H1 (cell line): Measurements from ENCODE around the gene ARFGEF3. TPM values are rescaled to one million over a fixed set of nuclear protein-coding genes. Genes with fewer than 3 reads are reported as not detected.

Source experiments
- CTCF ChIA-PET: fragments of 300-600 bp; sonication (Branson Sonifier 250); formaldehyde crosslinking; loops from one replicate; lab custom pipeline; 2021; ENCODE audit not compliant: partially characterized antibody; lab: Charles Lee
- POLR2A ChIA-PET: fragments of 300-600 bp; sonication (Branson Sonifier 250); formaldehyde crosslinking; loops from one replicate; lab custom pipeline; 2021; ENCODE audit warnings: inconsistent platforms; ENCODE audit not compliant: partially characterized antibody; lab: Charles Lee
- DNase-seq, 2 experiments: peaks; one replicate each; pipeline versions ENCODE4 v3.0.0 to v3.0.0-alpha.2; 2010 to 2022; ENCODE audit warnings: low spot score in 2 of 2, low read depth in 1 of 2, mixed read lengths in 1 of 2
- FAIRE-seq: peaks from 2 replicates; lab custom pipeline; 2011; peaks lifted over from hg19 to GRCh38; lab: Jason Lieb, UNC
- H2AFZ ChIP-seq: 2 replicates; pipeline ENCODE4 v1.8.1; 2012; ENCODE audit warnings: low read length, inconsistent platforms
- H2AK5ac ChIP-seq: 2 replicates; pipeline ENCODE4 v1.6.1; 2013; ENCODE audit warnings: low read depth, low read length
- H2BK120ac ChIP-seq: replicated peaks from 2 replicates; pipeline ENCODE3; 2013; ENCODE audit warnings: low read depth, low read length, inconsistent platforms
- H2BK12ac ChIP-seq: 2 replicates; pipeline ENCODE4 v1.6.1; 2013; ENCODE audit warnings: low read depth, low read length
- H2BK15ac ChIP-seq: 2 replicates; pipeline ENCODE4 v1.6.1; 2013; ENCODE audit warnings: low read length
- H2BK20ac ChIP-seq: 2 replicates; pipeline ENCODE4 v1.6.1; 2013; ENCODE audit warnings: low read length
- H2BK5ac ChIP-seq: 2 replicates; pipeline ENCODE4 v1.6.1; 2013; ENCODE audit warnings: low read depth, low read length
- H3K14ac ChIP-seq: 2 replicates; pipeline ENCODE4 v1.6.1; 2013; ENCODE audit warnings: inconsistent platforms; ENCODE audit not compliant: insufficient read length
- H3K18ac ChIP-seq: 2 replicates; pipeline ENCODE4 v1.6.1; 2013; ENCODE audit warnings: low read length; ENCODE audit errors: extremely low read depth
- H3K23ac ChIP-seq: 2 replicates; pipeline ENCODE4 v1.6.1; 2013; ENCODE audit warnings: inconsistent platforms; ENCODE audit not compliant: insufficient read length
- H3K23me2 ChIP-seq: 2 replicates; pipeline ENCODE4 v1.6.1; 2013; ENCODE audit warnings: low read depth, low read length
- H3K27ac ChIP-seq: 2 replicates; pipeline ENCODE4 v1.6.1; 2011; ENCODE audit warnings: low read depth, low read length, inconsistent platforms
- H3K27me3 ChIP-seq, 4 experiments: replicated peaks in 1 of 4; 1 replicate in 1 of 4; 2 replicates in 3 of 4; pipeline versions ENCODE4 v1.6.1 to v1.8.1; 2011 to 2013; ENCODE audit warnings: low read length in 3 of 4, mild to moderate bottlenecking in 3 of 4, inconsistent platforms in 2 of 4, mixed read lengths in 2 of 4, moderate library complexity in 1 of 4; ENCODE audit not compliant: control insufficient read depth in 3 of 4, insufficient read depth in 3 of 4; ENCODE audit errors: extremely low read depth in 1 of 4
- H3K36me3 ChIP-seq, 4 experiments: 2 replicates each; pipeline versions ENCODE4 v1.6.1 to v1.8.1; 2011 to 2013; ENCODE audit warnings: mild to moderate bottlenecking in 4 of 4, low read length in 3 of 4, moderate library complexity in 2 of 4, control low read depth in 1 of 4, inconsistent platforms in 1 of 4; ENCODE audit not compliant: insufficient read depth in 4 of 4, control insufficient read depth in 2 of 4
- H3K4ac ChIP-seq: replicated peaks from 2 replicates; pipeline ENCODE3; 2013; ENCODE audit warnings: low read length, low read depth, mixed read lengths, inconsistent platforms; ENCODE audit not compliant: insufficient read length
- H3K4me1 ChIP-seq, 4 experiments: replicated peaks in 1 of 4; 1 replicate in 1 of 4; 2 replicates in 3 of 4; pipeline versions ENCODE4 v1.6.1 to v1.8.1; 2011 to 2013; ENCODE audit warnings: low read length in 3 of 4, inconsistent platforms in 2 of 4, mixed read lengths in 1 of 4; ENCODE audit not compliant: insufficient read depth in 4 of 4, control insufficient read depth in 3 of 4
- H3K4me2 ChIP-seq, 2 experiments: 2 replicates each; pipeline versions ENCODE4 v1.6.1 to v1.8.1; 2011 to 2013; ENCODE audit warnings: low read depth in 2 of 2, low read length in 2 of 2, control low read depth in 1 of 2, inconsistent platforms in 1 of 2, mild to moderate bottlenecking in 1 of 2; ENCODE audit not compliant: insufficient read depth in 1 of 2
- H3K4me3 ChIP-seq, 4 experiments: fragments of 200-600, 300-600 bp in 1 of 4; sonication (generic), shearing (Covaris generic), sonication (Bioruptor Twin) in 1 of 4; 2 replicates each; pipeline versions ENCODE4 v1.5.1 to v1.8.1; 2011 to 2016; ENCODE audit warnings: low read length in 4 of 4, low read depth in 3 of 4, control low read depth in 2 of 4, inconsistent platforms in 2 of 4, mild to moderate bottlenecking in 2 of 4, mixed read lengths in 1 of 4, moderate library complexity in 1 of 4; ENCODE audit not compliant: insufficient read depth in 2 of 4; ENCODE audit errors: extremely low read depth in 1 of 4
- H3K56ac ChIP-seq: replicated peaks from 2 replicates; pipeline ENCODE3; 2013; ENCODE audit warnings: low read depth, mild to moderate bottlenecking, mixed read lengths, low read length, inconsistent platforms; ENCODE audit not compliant: insufficient read length
- H3K79me1 ChIP-seq: 2 replicates; pipeline ENCODE4 v1.6.1; 2013; ENCODE audit warnings: low read depth, low read length, control low read depth
- H3K79me2 ChIP-seq, 2 experiments: 2 replicates each; pipeline versions ENCODE4 v1.6.1 to v1.8.1; 2012 to 2013; ENCODE audit warnings: low read length in 2 of 2, mild to moderate bottlenecking in 2 of 2, inconsistent platforms in 1 of 2; ENCODE audit not compliant: insufficient read depth in 2 of 2, control insufficient read depth in 1 of 2
- H3K9ac ChIP-seq, 4 experiments: replicated peaks in 1 of 4; 1 replicate in 1 of 4; 2 replicates in 3 of 4; pipeline versions ENCODE4 v1.6.1 to v1.8.1; 2011 to 2013; ENCODE audit warnings: low read depth in 3 of 4, low read length in 3 of 4, control low read depth in 2 of 4, mild to moderate bottlenecking in 2 of 4, moderate library complexity in 2 of 4, inconsistent platforms in 1 of 4; ENCODE audit errors: extremely low read depth in 1 of 4
- H3K9me3 ChIP-seq, 2 experiments: 2 replicates each; pipeline versions ENCODE4 v1.6.1 to v1.8.1; 2012 to 2013; ENCODE audit warnings: mild to moderate bottlenecking in 2 of 2, moderate library complexity in 2 of 2, control low read depth in 1 of 2, inconsistent platforms in 1 of 2, low read depth in 1 of 2, low read length in 1 of 2, mixed read lengths in 1 of 2; ENCODE audit not compliant: insufficient read depth in 2 of 2
- H4K20me1 ChIP-seq, 2 experiments: replicated peaks in 1 of 2; 2 replicates each; pipeline versions ENCODE3 to v1.8.1; 2011 to 2013; ENCODE audit warnings: inconsistent platforms in 2 of 2, low read length in 2 of 2, mild to moderate bottlenecking in 1 of 2; ENCODE audit not compliant: insufficient read depth in 2 of 2, control insufficient read depth in 1 of 2
- H4K5ac ChIP-seq: 2 replicates; pipeline ENCODE4 v1.6.1; 2013; ENCODE audit warnings: low read length, low read depth, mixed read lengths, inconsistent platforms; ENCODE audit not compliant: insufficient read length
- H4K8ac ChIP-seq: 2 replicates; pipeline ENCODE4 v1.8.0; 2013; ENCODE audit warnings: mild to moderate bottlenecking, moderate library complexity, low read length, inconsistent platforms; ENCODE audit not compliant: insufficient read depth; ENCODE audit errors: extremely low read depth
- H4K91ac ChIP-seq: replicated peaks from 2 replicates; pipeline ENCODE3; 2013; ENCODE audit warnings: low read length, mixed read lengths, inconsistent platforms; ENCODE audit not compliant: insufficient read length
- CEBPB ChIP-seq: IDR thresholded peaks from 2 replicates; pipeline ENCODE4 v1.6.1; 2012; ENCODE audit warnings: low read depth, low read length
- CTCF ChIP-seq, 3 experiments: IDR thresholded peaks; 1 replicate in 2 of 3; 2 replicates in 1 of 3; pipeline versions ENCODE4 v1.5.1 to v1.6.1; 2011; ENCODE audit warnings: low read length in 3 of 3, mild to moderate bottlenecking in 3 of 3, inconsistent platforms in 2 of 3, low read depth in 1 of 3, moderate library complexity in 1 of 3; ENCODE audit not compliant: insufficient read depth in 1 of 3; ENCODE audit errors: control extremely low read depth in 1 of 3
- FOSL1 ChIP-seq: IDR thresholded peaks from 2 replicates; pipeline ENCODE4 v1.6.1; 2011; ENCODE audit warnings: mild to moderate bottlenecking, low read depth, low read length, moderate library complexity; ENCODE audit not compliant: insufficient read depth
- GTF2F1 ChIP-seq: IDR thresholded peaks from 2 replicates; pipeline ENCODE4 v1.6.1; 2012; ENCODE audit warnings: low read depth, low read length, improper control_type of control experiment, borderline replicate concordance
- JUN ChIP-seq: IDR thresholded peaks from 2 replicates; pipeline ENCODE4 v1.6.1; 2011; ENCODE audit warnings: low read depth, mild to moderate bottlenecking, improper control_type of control experiment, low read length
- KDM5A ChIP-seq: fragments of 200-600 bp; IDR thresholded peaks from 2 replicates; pipeline ENCODE4 v1.7.1; 2012; ENCODE audit warnings: mild to moderate bottlenecking, low read length, inconsistent platforms, mixed read lengths
- MAFK ChIP-seq: IDR thresholded peaks from 2 replicates; pipeline ENCODE4 v1.6.1; 2012; ENCODE audit warnings: low read depth, mild to moderate bottlenecking, improper control_type of control experiment, low read length
- POLR2A ChIP-seq, 2 experiments: IDR thresholded peaks; 1 replicate in 1 of 2; 2 replicates in 1 of 2; pipeline ENCODE4 v1.6.1; 2011; ENCODE audit warnings: low read depth in 2 of 2, low read length in 2 of 2, mild to moderate bottlenecking in 2 of 2; ENCODE audit errors: control extremely low read depth in 1 of 2
- SIN3A ChIP-seq, 2 experiments: IDR thresholded peaks in 1 of 2; conservative IDR thresholded peaks in 1 of 2; 2 replicates each; pipeline ENCODE4 v1.6.1; 2011 to 2012; ENCODE audit warnings: low read length in 2 of 2, improper control_type of control experiment in 1 of 2, low read depth in 1 of 2, mild to moderate bottlenecking in 1 of 2
- SP2 ChIP-seq: IDR thresholded peaks from 2 replicates; pipeline ENCODE4 v1.6.1; 2012; ENCODE audit warnings: mild to moderate bottlenecking, low read length, inconsistent platforms
- SUZ12 ChIP-seq: fragments of 200-600 bp; sonication (generic); IDR thresholded peaks from 2 replicates; pipeline ENCODE4 v1.6.1; 2012; ENCODE audit warnings: mild to moderate bottlenecking, inconsistent platforms, low read length, moderate library complexity, mixed read lengths
- TBP ChIP-seq: IDR thresholded peaks from 2 replicates; pipeline ENCODE4 v1.6.1; 2011; ENCODE audit warnings: low read depth, low read length, improper control_type of control experiment
- WGBS, 2 experiments: shearing (Covaris generic) in 1 of 2; methylation state at CpG; one replicate each; pipeline versions ENCODE4 v1.1.6 to v1.1.7; 2013 to 2015; ENCODE audit warnings: low lambda C conversion rate in 2 of 2, mixed read lengths in 2 of 2, inconsistent platforms in 1 of 2, low coverage in 1 of 2, missing lambda C conversion rate in 1 of 2; ENCODE audit not compliant: insufficient replicate concordance in 2 of 2, insufficient coverage in 1 of 2, insufficient read length in 1 of 2; ENCODE audit errors: extremely low coverage in 1 of 2, missing lambda C conversion rate in 1 of 2; 5-methylcytosine and 5-hydroxymethylcytosine counted together
- polyA plus RNA-seq, 7 experiments: library from polyadenylated mRNA; depleted of rRNA in 3 of 7; stranded (reverse) in 5 of 7; unstranded in 2 of 7; fragments of >200 nt in 5 of 7; fragments of 200-250 nt in 2 of 7; gene quantifications; 1 replicate in 5 of 7; 2 replicates in 1 of 7; 4 replicates in 1 of 7; pipeline versions ENCODE4 v1.2.1 to v1.2.3, GENCODE V29; 2011 to 2013; ENCODE audit warnings: missing spikeins in 2 of 7, mixed read lengths in 2 of 7
- total RNA-seq: library from RNA; stranded (reverse); fragmentation: NEBNext Ultra II Directional; extraction: Animal tissue kit (Norgen Biotek cat#: 25700); gene quantifications from 2 replicates; pipeline ENCODE4 v1.2.1, GENCODE V29; 2021

ARFGEF3 gene
- total and polyA plus RNA-seq, 2 of the 8 experiments (the other 6 are each of a cell fraction or from before 2014, with no cell fraction given) = 5.8 to 23.2 TPM

- H3K27ac ChIP-seq = no peak overlapping the region
- H3K4ac ChIP-seq = no peak overlapping the region
- H4K91ac ChIP-seq = no peak overlapping the region
- no peak overlapping the region for H2BK20ac ChIP-seq
- no peaks in the 10 kb centered on the region for H3K79me1 ChIP-seq
- no peak overlapping the region for H2BK15ac ChIP-seq
- CTCF ChIA-PET = interaction anchor here (0.5 to 2.2 kb wide), 6 partner anchors 21 to 116 kb away, joined by 3 to 12 read pairs (median 4); no protein-coding TSS in a partner anchor
- H4K20me1 ChIP-seq = no peaks in the 10 kb centered on the region
- H3K9ac ChIP-seq = no peak overlapping the region
- H2BK120ac ChIP-seq = no peak overlapping the region
- H3K9me3 ChIP-seq = no peaks in the 10 kb centered on the region
- no peak overlapping the region for H3K18ac ChIP-seq
- H4K8ac ChIP-seq = no peak overlapping the region
- no peak overlapping the region for H3K14ac ChIP-seq
- no peaks in the 10 kb centered on the region; a peak in 1 of 7 replicates for H3K4me1 ChIP-seq
- POLR2A ChIA-PET = no interaction called here
- no peak overlapping the region for H2AK5ac ChIP-seq
- H3K23me2 ChIP-seq = no peaks in the 10 kb centered on the region
- no peak overlapping the region for H2BK12ac ChIP-seq
- DNase-seq (no peak), FAIRE-seq (no peak)
- no peak overlapping the region for H3K23ac ChIP-seq
- H3K36me3 ChIP-seq = peaks cover 0 to 2% (median 0%) of the 10 kb centered on the region in 4 experiments; a peak in 1 of 8 replicates
- whole genome bisulfite sequencing, 2 experiments = 87% methylated on average over 4 of the region's 4 CpGs; no CpG with 5 or more reads in 1 of the 2 experiments
- no peak overlapping the region for H4K5ac ChIP-seq
- H3K4me3 ChIP-seq = no peak overlapping the region
- H3K79me2 ChIP-seq = no peaks in the 10 kb centered on the region
- no peaks in the 10 kb centered on the region for H3K27me3 ChIP-seq
- no peak overlapping the region for H2AFZ ChIP-seq
- no peak overlapping the region for H2BK5ac ChIP-seq
- no peak overlapping the region for H3K4me2 ChIP-seq
- H3K56ac ChIP-seq = no peak overlapping the region
- no peak for TF ChIP-seq GTF2F1
- no peak for TF ChIP-seq CTCF (IDR thresholded peaks at IDR 0.05; ENCODE audit: control extremely low read depth in 1 of 3, insufficient read depth in 1 of 3, low read depth in 1 of 3, low read length in 3 of 3)
- TF ChIP-seq KDM5A = no peak
- TF ChIP-seq CEBPB = no peak
- TF ChIP-seq TBP = no peak
- TF ChIP-seq JUN = no peak
- no peak for TF ChIP-seq FOSL1
- TF ChIP-seq SIN3A (conservative IDR thresholded peaks at IDR 0.05 in 1 of 2, IDR thresholded peaks at IDR 0.05 in 1 of 2; ENCODE audit: low read depth in 1 of 2, low read length in 2 of 2) = no peak
- no peak for TF ChIP-seq POLR2A (IDR thresholded peaks at IDR 0.05; ENCODE audit: control extremely low read depth in 1 of 2, low read depth in 2 of 2, low read length in 2 of 2)
- no peak for TF ChIP-seq MAFK
- no peak for TF ChIP-seq SUZ12
- no peak for TF ChIP-seq SP2
Observed at GRCh38 chr6:138231381-138231886, 69.7 kb downstream of the ARFGEF3 start.
